Measurements from ENCODE around the gene FOXO6.

Gene FOXO6

DNA sequence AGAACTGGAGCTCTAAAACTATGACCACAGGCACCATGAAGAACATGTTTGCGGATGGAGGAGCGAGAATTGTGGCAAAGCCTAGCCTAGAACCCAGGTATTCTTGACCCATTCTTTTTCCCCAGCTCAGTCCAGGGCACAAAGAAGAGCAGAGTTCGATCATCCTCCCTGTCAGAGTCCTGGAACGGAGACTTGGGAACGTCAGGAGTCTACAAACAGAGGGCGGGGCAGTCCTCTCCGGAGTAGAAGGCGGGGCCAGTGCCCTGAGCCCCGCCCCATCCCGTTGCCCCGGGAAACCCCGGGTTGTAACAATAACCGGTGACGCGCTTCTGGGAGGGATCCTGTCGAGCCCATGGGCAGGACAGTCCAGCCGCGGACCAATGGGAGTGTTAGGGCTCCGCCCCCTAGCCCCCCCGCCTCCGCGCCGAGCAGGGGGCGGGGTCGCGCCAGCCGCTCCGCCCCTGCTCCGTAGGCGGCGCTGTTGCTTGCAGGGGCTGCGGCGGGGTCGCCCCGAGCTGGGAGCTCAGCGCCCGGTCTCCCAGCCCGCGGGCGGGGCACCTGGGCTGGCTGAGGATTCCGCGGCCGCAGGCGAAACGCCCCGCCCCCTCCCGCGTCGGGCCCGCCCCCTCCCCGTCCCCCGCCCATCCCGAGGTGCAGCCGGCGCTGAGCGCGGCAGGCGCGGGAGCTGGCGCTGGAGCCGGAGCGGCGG, at the start of gene FOXO6:
FOXO6 (plus strand) TSS at position 649 of the 709 bp plus-strand sequence.
- peak; percentile 97 for DNase-seq

DNA sequence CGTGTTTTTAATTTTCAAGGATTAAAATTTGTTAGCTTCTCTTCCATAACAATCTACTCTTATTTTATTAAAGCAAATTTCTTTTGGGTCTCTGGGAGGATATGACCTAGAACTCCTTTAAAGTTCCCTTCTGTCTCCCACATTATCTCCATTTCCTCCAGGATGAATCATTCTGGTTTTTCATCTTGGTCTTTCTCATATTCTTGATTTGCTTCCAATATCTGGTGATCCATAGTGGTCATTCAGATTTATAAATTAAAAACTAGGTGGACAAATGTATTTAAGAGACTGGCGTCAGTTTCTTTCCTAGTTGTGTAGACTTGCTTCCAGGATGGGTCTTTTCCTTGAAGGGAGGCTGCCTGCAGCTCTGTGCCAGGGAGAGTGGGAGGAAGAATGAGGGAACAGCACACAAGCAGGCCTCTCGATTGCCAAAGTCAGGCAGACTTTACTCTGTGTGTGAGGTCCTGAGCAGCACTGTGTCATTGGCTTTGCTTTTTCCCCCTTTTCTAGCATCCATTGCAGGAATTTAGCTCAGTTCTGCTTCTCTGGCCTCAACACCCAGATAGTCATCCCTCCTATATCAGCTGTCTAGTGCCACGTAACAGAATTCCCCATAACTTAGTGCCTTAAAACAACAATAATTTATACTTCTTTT, 48.1 kb upstream of the FOXO6 start:
- no peak for DNase-seq

GRCh38 chr1:41313661-41314131, 47.5 kb upstream of the FOXO6 start:
- no peak for DNase-seq

DNA sequence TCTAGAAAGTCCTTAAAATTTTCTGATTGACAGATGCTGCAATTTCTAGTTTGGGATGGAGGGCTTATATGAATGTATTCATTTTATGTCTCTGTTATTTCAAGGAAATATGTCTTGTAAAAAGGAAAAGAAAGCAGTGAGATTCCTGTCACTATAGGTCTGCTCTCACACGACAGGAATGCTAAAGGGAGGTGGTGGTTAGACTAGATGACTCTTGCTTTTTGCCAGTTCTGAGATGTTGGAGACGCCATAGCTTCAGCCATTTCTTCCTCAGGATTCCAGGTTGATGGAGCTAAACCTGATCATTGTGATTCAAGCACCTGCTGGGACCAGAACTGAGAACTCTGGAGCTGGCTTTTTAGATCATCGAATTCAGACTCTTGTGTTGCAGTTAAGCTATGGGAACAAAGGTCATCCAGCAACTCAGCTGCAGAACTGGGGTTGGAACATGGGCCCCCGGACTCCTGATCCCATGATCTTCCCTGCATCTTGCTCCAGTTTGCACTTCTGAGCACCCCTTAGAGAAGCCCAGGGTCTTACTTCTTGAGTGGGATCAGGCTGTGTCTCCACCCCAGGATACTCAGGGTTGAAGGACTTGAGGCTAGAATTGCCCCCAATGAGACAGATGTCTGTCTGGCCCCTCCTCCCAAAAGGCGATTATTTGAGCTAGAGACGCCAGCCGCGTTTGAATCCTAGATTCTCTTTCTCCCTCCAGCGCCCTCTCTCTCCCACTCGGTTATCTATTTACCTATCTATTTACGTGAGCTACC, 46.7 kb upstream of the FOXO6 start:
- DNase-seq, result peak; percentile 52

DNA sequence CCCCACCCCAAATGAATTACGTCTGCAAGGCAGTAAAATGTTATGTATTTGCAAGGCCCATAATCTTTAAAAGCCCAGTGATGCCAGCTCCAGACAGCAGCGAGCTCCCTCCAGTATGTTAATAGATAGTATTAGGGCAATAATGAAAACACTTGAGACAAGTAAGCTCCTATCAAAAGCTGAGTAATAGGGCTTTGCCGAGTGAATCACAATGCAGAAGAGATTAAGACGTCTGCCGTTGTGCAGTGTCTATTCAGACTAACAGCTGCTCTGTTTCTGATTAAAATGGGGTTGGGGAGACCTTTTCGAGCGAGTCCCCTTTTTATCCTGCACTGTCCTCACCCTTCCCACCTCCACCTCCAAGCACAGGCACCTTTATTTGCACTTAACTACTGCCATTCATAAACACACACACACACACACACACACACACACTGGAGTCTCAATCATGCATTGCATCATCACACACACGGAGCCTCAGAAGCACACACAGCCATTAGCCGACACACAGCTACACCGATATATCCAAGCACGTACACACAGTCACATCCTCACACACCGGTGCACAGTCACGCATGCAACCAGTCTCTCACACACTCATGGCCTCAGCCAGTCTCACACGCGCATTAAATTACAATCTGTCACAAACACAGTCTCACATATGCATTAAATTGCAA, 46.0 kb upstream of the FOXO6 start:
- peak; percentile 70 for DNase-seq

- no peak for DNase-seq
These were observed 45.4 kb upstream of the FOXO6 start for GRCh38 chr1:41315871-41316270.

DNA sequence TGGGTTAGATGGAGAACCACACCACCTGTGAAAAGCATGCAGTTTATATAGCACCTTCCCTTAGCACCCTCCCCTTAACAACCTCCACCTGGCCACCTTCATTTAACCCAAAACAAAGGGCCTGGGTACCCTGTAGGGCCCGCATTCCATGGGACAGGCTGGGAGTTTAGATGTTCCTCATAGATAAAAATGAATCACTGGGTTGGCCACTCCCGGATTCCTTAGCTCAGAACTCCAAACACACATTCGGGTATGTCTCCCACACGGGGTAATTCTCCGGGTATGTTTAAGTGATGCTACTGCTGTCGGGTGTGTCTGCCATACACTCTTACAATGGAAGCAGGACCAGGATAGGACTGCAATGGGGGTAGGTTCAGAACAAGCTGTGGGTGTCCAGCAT, 43.9 kb upstream of the FOXO6 start:
- peak; percentile 49 for DNase-seq

DNA sequence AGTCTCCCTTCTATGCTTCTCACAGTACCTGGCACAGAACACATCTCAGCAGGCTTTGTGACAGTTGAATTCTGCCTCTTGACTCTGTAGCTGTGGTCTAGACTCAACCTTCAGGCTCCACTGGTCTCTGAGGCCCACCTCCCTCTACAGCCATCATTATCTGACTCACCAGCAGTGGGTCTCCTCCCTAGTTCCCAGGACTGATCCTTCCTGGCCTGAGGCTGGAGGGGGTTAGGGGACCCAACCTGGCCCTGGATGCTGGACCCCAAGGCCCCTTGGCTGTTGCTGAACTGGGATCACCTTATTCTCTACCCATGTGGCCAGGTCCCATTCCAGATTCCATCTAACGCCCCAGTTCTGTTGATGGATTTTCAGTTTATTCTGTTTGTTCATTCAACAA, 43.1 kb upstream of the FOXO6 start:
- no peak for DNase-seq

GRCh38 chr1:41319106-41319755, 42.0 kb upstream of the FOXO6 start:
- DNase-seq, result no peak

GRCh38 chr1:41319807-41320711, 41.2 kb upstream of the FOXO6 start:
- peak; percentile 11 for DNase-seq

DNA sequence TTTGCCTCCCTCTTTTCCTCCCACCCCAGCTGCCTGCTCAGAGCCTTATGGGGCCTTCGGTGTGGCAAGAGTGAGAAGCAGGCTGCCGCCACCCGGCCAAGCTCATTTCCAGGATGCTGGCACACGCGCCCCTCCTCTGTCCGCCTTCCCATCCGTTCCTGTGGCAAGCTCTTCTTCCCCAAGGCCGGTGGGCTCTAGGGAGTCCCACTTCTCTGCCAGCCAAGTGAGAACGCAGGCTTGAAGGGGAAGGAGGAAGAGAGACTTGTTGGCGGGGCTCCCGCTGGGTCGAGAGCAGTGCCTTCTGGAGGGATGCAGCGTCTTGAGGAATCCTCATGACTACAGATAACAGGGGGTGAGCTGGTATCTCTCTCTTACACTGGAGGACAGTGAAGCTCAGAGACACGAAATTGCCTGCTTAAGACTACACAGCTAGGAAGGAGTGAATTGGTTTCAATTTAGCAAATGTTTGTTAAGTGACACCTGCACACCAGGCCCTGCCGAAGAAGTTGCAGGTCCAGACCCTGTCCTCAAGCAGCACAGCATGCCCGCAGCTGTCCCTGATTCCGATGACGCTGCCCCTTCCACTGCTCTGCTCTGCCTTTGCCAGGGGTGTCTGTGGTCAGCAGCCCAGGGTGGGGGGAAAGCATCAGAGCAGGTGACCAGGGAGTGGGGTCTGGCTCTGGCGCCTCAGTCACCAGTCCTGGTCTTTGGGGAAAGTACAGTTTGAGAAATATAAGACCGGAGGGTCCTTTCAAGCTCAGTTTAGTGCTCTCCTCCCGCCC, 40.1 kb upstream of the FOXO6 start:
- no peak for DNase-seq

DNA sequence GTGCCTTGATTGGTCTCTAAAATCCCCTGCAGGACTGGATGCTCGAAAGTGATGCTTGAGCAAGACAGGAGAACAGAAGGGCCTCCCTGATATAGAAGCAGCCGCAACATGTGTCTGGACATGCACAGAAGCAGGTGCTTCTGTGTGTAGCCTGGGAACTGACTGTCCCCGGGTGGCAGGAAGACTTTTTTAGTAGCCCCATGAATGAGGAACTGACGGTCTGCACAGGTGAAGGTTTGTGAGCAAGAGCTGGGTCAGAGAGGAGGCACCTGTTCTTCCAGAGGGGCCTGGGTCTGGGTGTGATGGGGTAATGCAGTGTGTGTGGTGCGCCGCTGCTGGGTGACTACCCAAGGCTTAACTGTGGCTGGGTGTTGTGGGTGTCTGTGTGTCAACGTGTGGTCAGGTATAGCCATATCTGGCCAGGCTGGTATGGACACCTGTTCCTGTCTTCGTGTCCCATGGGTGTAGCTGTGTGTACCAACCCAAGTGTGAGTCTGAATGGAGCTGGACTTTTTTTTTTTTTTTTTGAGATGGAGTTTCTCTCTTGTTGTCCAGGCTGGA, 39.1 kb upstream of the FOXO6 start:
- no peak for DNase-seq

GRCh38 chr1:41322835-41323234, 38.4 kb upstream of the FOXO6 start:
- DNase-seq, result no peak

GRCh38 chr1:41323243-41323642, 38.0 kb upstream of the FOXO6 start:
- DNase-seq, result no peak

GRCh38 chr1:41325801-41326200, 35.4 kb upstream of the FOXO6 start:
- peak; percentile 25 for DNase-seq

GRCh38 chr1:41327383-41327999, 33.7 kb upstream of the FOXO6 start:
- DNase-seq, result no peak

DNA sequence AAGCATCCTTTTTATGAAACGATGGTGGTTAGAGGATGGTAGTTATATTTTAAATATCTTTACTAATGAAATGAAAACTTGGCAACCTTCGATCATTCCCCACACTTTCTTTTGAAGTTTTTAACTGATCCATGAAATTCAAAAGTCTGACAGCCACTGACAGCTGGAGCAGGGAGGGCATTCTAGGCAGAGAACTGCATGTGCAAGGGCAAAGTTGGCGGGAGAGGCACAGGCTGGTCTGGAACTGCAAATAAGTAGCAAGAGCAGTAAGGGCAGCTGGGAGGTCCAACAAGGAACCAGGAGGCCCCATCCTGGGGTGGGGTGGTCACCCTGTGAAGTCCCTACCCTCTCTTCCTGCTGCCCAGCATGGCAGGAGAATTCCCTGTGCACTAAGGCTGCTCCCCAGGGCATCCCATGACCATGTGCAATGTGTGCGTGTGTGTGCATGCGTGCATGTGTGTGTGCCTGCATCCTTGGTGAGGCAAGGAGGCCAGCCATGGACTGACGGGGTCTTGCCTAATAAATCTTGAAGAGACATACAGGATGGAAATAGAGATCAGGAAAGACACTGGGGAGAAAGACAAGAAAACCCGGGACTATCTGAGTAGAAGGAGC, 33.1 kb upstream of the FOXO6 start:
- DNase-seq, result no peak

GRCh38 chr1:41328780-41329640, 32.2 kb upstream of the FOXO6 start:
- no peak for DNase-seq
